GM18505 (cell line): ENCODE measurements around the gene CYBA.

ENCODE experiments used
- ATAC-seq: cut with Tn5 transposase; IDR thresholded peaks from one replicate; pipeline ENCODE4 v1.9.1; 2021; ENCODE audit not compliant: unreplicated experiment
- POLR2A ChIP-seq: IDR thresholded peaks from 4 replicates; pipeline ENCODE4 v1.6.1; 2011; ENCODE audit warnings: borderline replicate concordance; ENCODE audit not compliant: insufficient read depth, insufficient read length; ENCODE audit errors: extremely low read depth

CYBA gene

GRCh38 chr16:88650749-88651275 is at the start of gene CYBA:
CYBA (minus strand) TSS chr16:88651053; CDS start chr16:88651013, 40 bp downstream.
- peak; percentile 56 for ATAC-seq
- peak; percentile 90 for TF ChIP-seq POLR2A

DNA sequence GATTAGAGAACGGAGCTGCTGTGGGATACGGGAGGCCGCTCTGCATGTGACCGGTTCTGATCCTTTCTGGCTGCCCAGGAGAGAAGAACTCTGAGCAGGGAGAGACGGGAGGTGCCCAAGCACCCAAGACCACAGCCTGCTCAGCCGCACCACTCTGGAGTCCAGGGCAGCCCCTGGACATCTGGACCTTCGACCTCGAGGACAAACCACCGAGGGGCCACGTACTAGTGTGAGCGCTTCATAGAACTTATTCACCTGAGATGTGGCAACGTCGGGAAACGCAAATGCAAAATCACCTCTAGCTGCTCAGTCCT is 49.4 kb upstream of the CYBA start:
- no peak for TF ChIP-seq POLR2A
- no peak for ATAC-seq

DNA sequence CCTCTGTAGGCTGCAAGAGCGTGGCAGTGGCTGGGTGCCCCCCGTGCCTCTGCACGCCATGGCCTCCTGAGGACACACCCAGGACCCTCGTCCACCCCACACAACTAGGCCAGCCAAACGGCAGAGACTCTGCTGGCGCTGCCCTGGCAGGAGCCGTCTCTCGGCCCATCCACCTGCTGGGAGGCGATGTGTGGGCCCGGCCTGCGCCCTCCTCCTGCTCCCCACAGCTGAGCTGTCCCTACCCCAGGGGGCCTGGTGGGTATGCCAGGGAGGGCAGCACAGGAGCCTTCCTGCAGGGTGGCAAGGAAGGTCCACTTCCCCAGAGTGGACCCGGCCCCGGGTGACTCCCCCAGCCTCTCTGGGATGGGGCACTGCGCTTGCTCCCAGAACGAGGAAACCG is 48.3 kb upstream of the CYBA start:
- no peak for ATAC-seq
- TF ChIP-seq POLR2A, result no peak

DNA sequence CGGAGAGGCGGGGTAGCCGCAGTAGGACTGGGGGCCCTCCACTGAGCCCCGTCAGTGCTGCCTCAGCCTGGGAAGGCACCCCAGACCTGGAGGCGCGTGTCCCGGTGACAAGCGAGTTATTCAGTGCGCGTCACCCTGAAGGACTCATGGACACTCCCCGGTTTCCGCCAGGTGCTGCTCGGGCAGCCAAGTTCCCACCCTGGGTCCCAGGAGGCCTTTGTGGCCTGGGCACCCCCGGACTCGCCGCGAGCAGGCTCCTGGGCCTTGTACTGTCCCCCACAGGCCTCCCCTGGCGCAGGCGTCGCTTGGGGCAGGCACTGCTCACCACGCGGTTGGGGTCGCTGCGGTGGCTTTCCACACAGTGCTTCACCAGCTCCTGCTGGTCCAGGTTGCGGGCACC is 47.8 kb upstream of the CYBA start:
- ATAC-seq, result no peak
- no peak for TF ChIP-seq POLR2A

DNA sequence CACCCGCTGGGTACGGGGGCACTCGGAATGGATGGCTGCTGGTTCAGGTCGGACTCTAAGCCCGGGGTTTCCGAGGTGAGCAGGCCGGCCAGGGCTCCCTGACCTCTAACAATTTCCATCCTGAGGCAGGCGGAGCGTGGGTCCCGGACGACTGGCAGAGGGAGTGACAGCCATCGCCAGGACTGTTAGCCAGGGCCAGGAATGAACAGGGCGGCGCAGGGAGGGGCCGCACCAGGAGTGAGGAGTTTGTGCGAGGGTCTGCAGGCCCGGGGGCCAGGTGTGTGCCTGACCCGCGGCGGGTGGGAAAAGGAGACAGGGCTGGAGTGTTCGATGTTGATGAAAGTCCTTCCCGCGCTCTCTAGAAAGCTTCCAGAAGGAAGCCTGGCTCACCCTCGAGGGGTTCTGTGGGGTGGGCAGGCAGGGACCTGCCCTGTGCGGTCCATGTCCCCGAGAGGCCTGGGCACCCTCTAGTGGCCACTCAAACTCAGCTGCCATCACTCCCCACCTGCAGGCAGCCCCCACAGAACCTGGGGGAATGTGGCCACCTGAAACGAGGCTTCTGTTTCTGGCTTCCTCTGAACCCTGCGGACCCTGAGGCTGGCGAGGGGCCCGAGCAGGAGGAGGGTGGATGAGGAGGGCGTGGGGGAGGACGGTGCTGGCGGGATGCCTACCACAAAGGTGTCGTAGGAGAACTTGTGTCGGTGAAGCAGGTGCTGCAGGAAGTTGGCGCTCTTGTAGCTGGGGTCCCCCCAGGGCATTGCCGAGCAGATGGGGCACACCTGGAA is 47.2 kb upstream of the CYBA start:
- TF ChIP-seq POLR2A, result no peak
- ATAC-seq, result no peak

GRCh38 chr16:88697116-88697830 is 46.4 kb upstream of the CYBA start:
- TF ChIP-seq POLR2A, result no peak
- no peak for ATAC-seq

DNA sequence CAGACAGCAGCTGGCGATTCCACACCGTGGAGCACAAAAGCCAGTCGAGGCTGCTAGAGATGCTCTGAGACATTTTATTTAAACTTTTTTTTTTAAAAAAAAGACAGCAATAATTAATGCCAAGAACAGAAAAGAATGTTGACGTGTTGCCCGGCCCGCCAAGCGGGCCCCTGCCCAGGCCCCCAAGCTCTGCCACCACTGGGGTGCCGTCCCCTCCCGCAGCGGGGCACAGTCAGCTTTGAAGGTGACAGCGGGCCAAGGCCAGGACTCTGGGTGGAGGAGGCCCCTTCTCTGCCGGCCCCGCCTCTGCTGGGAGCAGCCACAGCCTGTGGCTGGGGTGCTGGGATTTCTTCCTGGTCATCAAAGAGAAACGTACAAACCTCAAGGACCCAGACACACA is 45.6 kb upstream of the CYBA start:
- TF ChIP-seq POLR2A, result no peak
- no peak for ATAC-seq

DNA sequence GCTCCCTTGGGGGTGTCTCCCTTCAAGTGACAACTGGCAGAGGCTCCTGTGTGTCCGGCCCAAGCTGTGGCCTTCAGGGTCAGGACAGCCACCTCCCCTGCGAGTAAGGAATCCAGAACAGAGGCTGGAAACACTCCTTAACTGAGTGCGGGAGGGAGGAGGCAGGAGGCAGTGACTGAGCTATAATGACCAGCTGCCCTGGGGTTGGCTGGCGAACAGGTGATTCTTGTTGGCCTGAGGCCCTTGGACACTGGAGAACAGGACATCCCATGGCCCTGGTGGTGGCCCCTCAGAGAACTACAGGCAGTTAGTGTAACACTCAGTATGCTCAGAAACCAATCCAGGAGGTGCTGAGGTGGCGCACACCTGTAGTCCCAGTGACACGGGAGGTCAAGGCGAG is 44.9 kb upstream of the CYBA start:
- TF ChIP-seq POLR2A, result no peak
- no peak for ATAC-seq

GRCh38 chr16:88695218-88695617 is 44.4 kb upstream of the CYBA start:
- ATAC-seq, result no peak
- no peak for TF ChIP-seq POLR2A

- no peak for ATAC-seq
These were observed 43.6 kb upstream of the CYBA start for GRCh38 chr16:88694221-88695087.

DNA sequence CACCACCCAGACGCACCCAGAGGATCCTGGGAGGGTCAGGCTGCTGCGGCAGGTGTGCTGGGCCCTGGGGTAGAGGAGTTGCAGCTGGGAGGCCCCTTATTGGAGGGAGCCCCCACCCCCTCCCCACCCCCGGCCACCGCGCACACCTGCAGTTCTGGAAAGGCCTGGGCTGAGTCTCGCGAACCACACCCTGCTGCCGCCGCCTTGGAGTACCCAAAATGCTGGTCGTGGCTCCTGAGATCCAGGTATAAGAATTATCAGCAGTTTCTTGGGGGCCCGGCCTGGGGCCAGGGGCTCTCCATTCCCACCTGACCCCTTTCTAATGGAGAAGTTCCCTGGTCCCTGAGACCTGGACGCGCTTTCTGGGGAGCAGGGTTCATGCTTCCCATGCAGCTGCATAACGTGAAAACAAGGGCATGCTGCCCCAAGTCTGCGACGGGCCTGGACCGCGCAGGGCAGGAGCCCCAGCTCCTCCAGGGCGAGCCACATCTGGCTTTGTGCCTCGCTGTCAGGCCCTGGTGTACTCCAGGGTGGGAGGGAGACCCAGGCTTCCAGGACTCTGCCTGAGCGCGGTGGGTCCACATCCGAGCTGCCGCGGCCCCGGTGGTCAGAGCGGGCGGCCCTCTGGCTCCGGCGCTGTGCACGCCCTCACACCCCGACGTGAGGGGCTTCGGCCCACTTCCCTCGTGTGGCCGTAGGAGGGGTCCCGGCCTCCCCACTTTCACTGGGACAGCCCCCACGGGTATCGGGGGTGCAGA is 42.7 kb upstream of the CYBA start:
- TF ChIP-seq POLR2A, result no peak
- no peak for ATAC-seq

More at GRCh38 chr16:88694221-88695087, 43.6 kb upstream of the CYBA start:
- TF ChIP-seq POLR2A, result no peak

DNA sequence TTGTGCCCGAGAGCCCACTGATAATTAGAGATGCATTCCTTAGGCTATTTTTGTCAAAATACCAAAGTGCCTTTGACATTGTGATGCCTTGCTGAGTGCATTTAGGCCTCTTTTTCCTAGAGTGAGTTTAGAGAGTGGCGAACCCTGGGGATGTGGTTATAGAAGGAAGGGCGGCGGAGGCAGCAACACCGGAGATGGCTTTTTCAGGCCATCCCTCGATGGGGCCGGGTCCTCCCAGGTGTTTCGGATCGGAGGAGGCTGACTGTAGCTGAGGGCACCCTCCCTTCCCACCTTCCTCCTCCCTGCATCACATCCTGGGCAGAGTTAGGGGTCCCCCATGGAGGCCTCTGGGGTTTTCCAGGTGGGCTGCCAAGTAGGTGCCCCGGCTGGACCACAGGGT is 42.0 kb upstream of the CYBA start:
- ATAC-seq, result no peak
- TF ChIP-seq POLR2A, result no peak
